H1 (cell line): ENCODE data around the gene SAMD14. TPM values are rescaled to one million over a fixed set of nuclear protein-coding genes. Genes with fewer than 3 reads are reported as not detected.

Source experiments
- ATF2 ChIP-seq: IDR thresholded peaks from 2 replicates; pipeline ENCODE4 v1.6.1; 2012; ENCODE audit warnings: low read length, inconsistent platforms
- BRCA1 ChIP-seq: IDR thresholded peaks from 2 replicates; pipeline ENCODE4 v1.6.1; 2012; ENCODE audit warnings: low read depth, low read length, improper control_type of control experiment
- CHD2 ChIP-seq: IDR thresholded peaks from 2 replicates; pipeline ENCODE4 v1.6.1; 2012; ENCODE audit warnings: low read length, improper control_type of control experiment
- CREB1 ChIP-seq: IDR thresholded peaks from 2 replicates; pipeline ENCODE4 v1.6.1; 2012; ENCODE audit warnings: inconsistent platforms
- E2F6 ChIP-seq: IDR thresholded peaks from 2 replicates; pipeline ENCODE4 v1.6.1; 2012; ENCODE audit warnings: inconsistent platforms
- EP300 ChIP-seq, 2 experiments: IDR thresholded peaks; 1 replicate in 1 of 2; 2 replicates in 1 of 2; pipeline ENCODE4 v1.6.1; 2011 to 2012; ENCODE audit warnings: low read depth in 2 of 2, low read length in 2 of 2, mild to moderate bottlenecking in 2 of 2, borderline replicate concordance in 1 of 2, inconsistent platforms in 1 of 2, moderate library complexity in 1 of 2
- HDAC2 ChIP-seq, 2 experiments: fragments of 300-600 bp in 1 of 2; sonication (generic) in 1 of 2; IDR thresholded peaks; 2 replicates each; pipeline ENCODE4 v1.6.1; 2011 to 2012; ENCODE audit warnings: low read depth in 2 of 2, low read length in 2 of 2, mild to moderate bottlenecking in 2 of 2, moderate library complexity in 2 of 2, borderline replicate concordance in 1 of 2, inconsistent platforms in 1 of 2
- JUN ChIP-seq: IDR thresholded peaks from 2 replicates; pipeline ENCODE4 v1.6.1; 2011; ENCODE audit warnings: low read depth, mild to moderate bottlenecking, improper control_type of control experiment, low read length
- KDM4A ChIP-seq: IDR thresholded peaks from one replicate; pipeline ENCODE4 v1.7.1; 2012; ENCODE audit warnings: low read depth, mild to moderate bottlenecking, moderate library complexity, low read length, inconsistent platforms; ENCODE audit not compliant: severe bottlenecking
- NANOG ChIP-seq: IDR thresholded peaks from 2 replicates; pipeline ENCODE4 v1.6.1; 2011; ENCODE audit warnings: low read length, low read depth, mild to moderate bottlenecking, inconsistent platforms; ENCODE audit not compliant: insufficient read depth, poor library complexity, severe bottlenecking
- RFX5 ChIP-seq: IDR thresholded peaks from 2 replicates; pipeline ENCODE4 v1.6.1; 2011; ENCODE audit warnings: low read depth, low read length, improper control_type of control experiment, borderline replicate concordance
- SIX5 ChIP-seq: IDR thresholded peaks from 2 replicates; pipeline ENCODE4 v1.6.1; 2011; ENCODE audit warnings: mild to moderate bottlenecking, low read depth, low read length
- SP1 ChIP-seq: IDR thresholded peaks from 2 replicates; pipeline ENCODE4 v1.6.1; 2011; ENCODE audit warnings: low read depth, low read length
- SP4 ChIP-seq: IDR thresholded peaks from 2 replicates; pipeline ENCODE4 v1.6.1; 2012; ENCODE audit warnings: low read length, inconsistent platforms
- SUZ12 ChIP-seq: fragments of 200-600 bp; sonication (generic); IDR thresholded peaks from 2 replicates; pipeline ENCODE4 v1.6.1; 2012; ENCODE audit warnings: mild to moderate bottlenecking, inconsistent platforms, low read length, moderate library complexity, mixed read lengths
- TCF12 ChIP-seq: IDR thresholded peaks from 2 replicates; pipeline ENCODE4 v1.6.1; 2011; ENCODE audit warnings: low read depth, mild to moderate bottlenecking, low read length
- USF2 ChIP-seq: IDR thresholded peaks from 2 replicates; pipeline ENCODE4 v1.6.1; 2011; ENCODE audit warnings: low read length, improper control_type of control experiment
- YY1 ChIP-seq: IDR thresholded peaks from 2 replicates; pipeline ENCODE4 v1.6.1; 2011; ENCODE audit warnings: low read depth, mild to moderate bottlenecking, low read length
- polyA plus RNA-seq, 7 experiments: library from polyadenylated mRNA; depleted of rRNA in 3 of 7; stranded (reverse) in 5 of 7; unstranded in 2 of 7; fragments of >200 nt in 5 of 7; fragments of 200-250 nt in 2 of 7; gene quantifications; 1 replicate in 5 of 7; 2 replicates in 1 of 7; 4 replicates in 1 of 7; pipeline versions ENCODE4 v1.2.1 to v1.2.3, GENCODE V29; 2011 to 2013; ENCODE audit warnings: missing spikeins in 2 of 7, mixed read lengths in 2 of 7
- total RNA-seq: library from RNA; stranded (reverse); fragmentation: NEBNext Ultra II Directional; extraction: Animal tissue kit (Norgen Biotek cat#: 25700); gene quantifications from 2 replicates; pipeline ENCODE4 v1.2.1, GENCODE V29; 2021

SAMD14 gene
- total and polyA plus RNA-seq, 2 of the 8 experiments (the other 6 are each of a cell fraction or from before 2014, with no cell fraction given): 5.7 to 5.8 TPM

GRCh38 chr17:50128441-50129352 is 1.3 kb downstream of the SAMD14 start (continued):
- TF ChIP-seq USF2: no peak
- TF ChIP-seq ATF2: no peak
- TF ChIP-seq TCF12: no peak
- peak in 1 of 2 experiments; percentile 35; a peak in 1 of 4 replicates for TF ChIP-seq HDAC2 (IDR thresholded peaks at IDR 0.05; ENCODE audit: borderline replicate concordance in 1 of 2, low read depth in 2 of 2, low read length in 2 of 2)
- TF ChIP-seq SP1: peak; percentile 79
- TF ChIP-seq NANOG: no peak
- TF ChIP-seq YY1: 0 out of 2 replicates have a peak, but pooled peaks have one; percentile 38
- peak; percentile 39; the same call in 1 of the 2 replicates for TF ChIP-seq SUZ12
- TF ChIP-seq SIX5: no peak
- no peak for TF ChIP-seq CREB1
- peak; percentile 57 for TF ChIP-seq KDM4A
- TF ChIP-seq EP300 (IDR thresholded peaks at IDR 0.05; ENCODE audit: borderline replicate concordance in 1 of 2, low read depth in 2 of 2, low read length in 2 of 2): peak in 1 of 2 experiments; percentile 15; a peak in 1 of 3 replicates
- peak; percentile 43; the same call in 1 of the 2 replicates for TF ChIP-seq CHD2
- no peak for TF ChIP-seq SP4
- TF ChIP-seq JUN: no peak
- no peak for TF ChIP-seq E2F6
- TF ChIP-seq BRCA1: no peak
- no peak for TF ChIP-seq RFX5
